C4-2B (cell line): ENCODE data around the gene SAP25.

Experiments used
- ZFX ChIP-seq: fragments of 450-650 bp; IDR thresholded peaks from 2 replicates; pipeline ENCODE4 v1.6.1; 2017
- TF ChIP-seq, protein P1 (sequence below): fragments of 450-650 bp; conservative IDR thresholded peaks from 2 replicates; pipeline ENCODE4 v1.5.1; 2017; ENCODE audit warnings: mild to moderate bottlenecking

DNA sequence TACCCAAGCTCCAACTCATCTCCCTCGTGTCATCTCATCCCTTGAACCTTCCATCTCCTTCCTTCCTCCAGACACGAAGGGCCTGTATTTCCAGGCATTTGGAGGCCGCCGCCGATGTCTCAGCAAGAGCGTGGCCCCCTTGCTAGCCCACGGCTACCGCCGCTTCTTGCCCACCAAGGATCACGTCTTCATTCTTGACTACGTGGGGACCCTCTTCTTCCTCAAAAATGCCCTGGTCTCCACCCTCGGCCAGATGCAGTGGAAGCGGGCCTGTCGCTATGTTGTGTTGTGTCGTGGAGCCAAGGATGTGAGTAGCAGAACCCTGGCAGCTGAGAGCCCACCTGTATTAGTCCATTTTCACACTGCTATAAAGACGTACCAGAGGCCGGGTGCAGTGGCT, 17.9 kb upstream of the SAP25 start:
- TF ChIP-seq, protein P1, sequence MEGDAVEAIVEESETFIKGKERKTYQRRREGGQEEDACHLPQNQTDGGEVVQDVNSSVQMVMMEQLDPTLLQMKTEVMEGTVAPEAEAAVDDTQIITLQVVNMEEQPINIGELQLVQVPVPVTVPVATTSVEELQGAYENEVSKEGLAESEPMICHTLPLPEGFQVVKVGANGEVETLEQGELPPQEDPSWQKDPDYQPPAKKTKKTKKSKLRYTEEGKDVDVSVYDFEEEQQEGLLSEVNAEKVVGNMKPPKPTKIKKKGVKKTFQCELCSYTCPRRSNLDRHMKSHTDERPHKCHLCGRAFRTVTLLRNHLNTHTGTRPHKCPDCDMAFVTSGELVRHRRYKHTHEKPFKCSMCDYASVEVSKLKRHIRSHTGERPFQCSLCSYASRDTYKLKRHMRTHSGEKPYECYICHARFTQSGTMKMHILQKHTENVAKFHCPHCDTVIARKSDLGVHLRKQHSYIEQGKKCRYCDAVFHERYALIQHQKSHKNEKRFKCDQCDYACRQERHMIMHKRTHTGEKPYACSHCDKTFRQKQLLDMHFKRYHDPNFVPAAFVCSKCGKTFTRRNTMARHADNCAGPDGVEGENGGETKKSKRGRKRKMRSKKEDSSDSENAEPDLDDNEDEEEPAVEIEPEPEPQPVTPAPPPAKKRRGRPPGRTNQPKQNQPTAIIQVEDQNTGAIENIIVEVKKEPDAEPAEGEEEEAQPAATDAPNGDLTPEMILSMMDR, result no peak
- TF ChIP-seq ZFX, result no peak
